Heart left ventricle (tissue), 16 donors: ENCODE data around the gene SNRPB2. TPM values are rescaled to one million over a fixed set of nuclear protein-coding genes. Genes with fewer than 3 reads are reported as not detected.

Experiments
- ATAC-seq, 4 donors: fragments of 200-7000 bp; cut with Tn5 transposase; one replicate each; pipeline ENCODE4 v1.9.1; 2020 to 2022; ENCODE audit warnings: moderate library complexity in 4 of 4, mild to moderate bottlenecking in 3 of 4, moderate number of reproducible peaks in 1 of 4
- DNase-seq, 5 donors: peaks; one replicate each; pipeline ENCODE4 v3.0.0-alpha.2; 2020
- H3K27ac ChIP-seq, 12 donors: fragments of 200-600 bp; sonication (generic) in 4 of 12; one replicate each; pipeline versions ENCODE4 v1.5.0 to v1.8.0; 2016 to 2022; ENCODE audit warnings: mild to moderate bottlenecking in 2 of 12
- H3K27me3 ChIP-seq, 9 donors: fragments of 200-600 bp; sonication (generic) in 2 of 9; one replicate each; pipeline versions ENCODE4 v1.5.1 to v1.8.0; 2016 to 2022; ENCODE audit warnings: mild to moderate bottlenecking in 3 of 9
- H3K36me3 ChIP-seq, 9 donors: fragments of 200-600 bp; sonication (generic) in 2 of 9; one replicate each; pipeline versions ENCODE4 v1.5.0 to v1.8.0; 2018 to 2022; ENCODE audit warnings: mild to moderate bottlenecking in 2 of 9
- H3K4me1 ChIP-seq, 12 donors: fragments of 200-600 bp; sonication (generic) in 4 of 12; one replicate each; pipeline versions ENCODE4 v1.5.0 to v1.8.0; 2016 to 2022; ENCODE audit warnings: mild to moderate bottlenecking in 3 of 12
- H3K4me3 ChIP-seq, 12 donors: fragments of 200-600 bp; sonication (generic) in 4 of 12; one replicate each; pipeline versions ENCODE4 v1.5.0 to v1.8.0; 2017 to 2022; ENCODE audit warnings: mild to moderate bottlenecking in 9 of 12, moderate library complexity in 4 of 12
- H3K9me3 ChIP-seq, 12 donors: fragments of 200-600 bp; sonication (generic) in 4 of 12; one replicate each; pipeline versions ENCODE4 v1.5.0 to v1.8.0; 2016 to 2022; ENCODE audit warnings: mild to moderate bottlenecking in 1 of 12
- POLR2A ChIP-seq, 2 donors: fragments of 450-650 bp; IDR thresholded peaks; one replicate each; pipeline ENCODE4 v1.6.1; 2017; ENCODE audit warnings: antibody characterized with exemption in 2 of 2, mild to moderate bottlenecking in 2 of 2, moderate library complexity in 2 of 2
- WGBS, 4 donors: extraction: QIAGEN DNeasy Blood & Tissue Kit in 2 of 4; methylation state at CpG; one replicate each; pipeline versions ENCODE4 v1.1.5 to v1.1.7; 2013 to 2018; 5-methylcytosine and 5-hydroxymethylcytosine counted together
- intact Hi-C, 10 donors: fragments of 100-400 bp; cut with DNase I; formaldehyde crosslinking; loops; one replicate each; pipeline versions ENCODE4 v1.11.1 to v1.14.2; 2022
- polyA plus RNA-seq, 2 donors: library from polyadenylated mRNA; stranded (reverse); fragments of 200-250 nt; gene quantifications; one replicate each; pipeline ENCODE4 v1.2.3, GENCODE V29; 2013
- total RNA-seq, 9 donors: library from RNA; depleted of rRNA in 2 of 9; stranded (reverse); fragments of >200 nt in 2 of 9; fragmentation: NEBNext Ultra II Directional in 3 of 9; extraction: Animal tissue kit (Norgen Biotek cat#: 25700) in 3 of 9; gene quantifications; one replicate each; pipeline versions ENCODE4 v1.1.0 to v1.2.4, GENCODE V29; 2016 to 2023
- TF ChIP-seq, protein P1 (sequence below), 12 donors: fragments of 200-600 bp; sonication (generic) in 4 of 12; IDR thresholded peaks; one replicate each; pipeline versions ENCODE4 v1.5.0 to v1.8.0; 2018 to 2022; ENCODE audit warnings: antibody characterized with exemption in 12 of 12, mild to moderate bottlenecking in 5 of 12
- donor health status: ischemic (EF 13 %, LVEDD 7.1; RV severe dilation, severe dysfunction).
- donor health status: healthy with polysubstance abuse.
- donor health status: DM: no; HTN: yes; CAD: no.
- donor health status: DM: no; HTN: no; CAD: no.
- donor health status: ischemic (EF 25% LVEDD 6.9; RV normal size, moderate dysfunction).
- donor health status: ischemic (EF 25% LVEDD 5.7; RV mildly dilated, moderate dysfunction).
- donor health status: healthy.
- donor health status: DM: yes; HTN: yes; CAD: no.
- donor health status: ischemic (EF 35%, LVEDD 5.7; RV mildly dilated, moderate dysfunction).
- donor health status: nonischemic (EF 11% LVEDD 7.7; RV severe dilation, severe dysfunction).
- donor health status: DM: yes; HTN: yes; CAD: no.
- donor health status: PGD.
- donor health status: ischemic (EF 29% LVEDD 5.4; RV normal size, mild dysfunction).
- donor health status: nonischemic (EF 23%, LVEDD 6.1; RV moderate dilation, normal function).

The SNRPB2 gene
- total and polyA plus RNA-seq, 11 donors, result 20.2 to 60.9 (median 33.2) TPM

DNA sequence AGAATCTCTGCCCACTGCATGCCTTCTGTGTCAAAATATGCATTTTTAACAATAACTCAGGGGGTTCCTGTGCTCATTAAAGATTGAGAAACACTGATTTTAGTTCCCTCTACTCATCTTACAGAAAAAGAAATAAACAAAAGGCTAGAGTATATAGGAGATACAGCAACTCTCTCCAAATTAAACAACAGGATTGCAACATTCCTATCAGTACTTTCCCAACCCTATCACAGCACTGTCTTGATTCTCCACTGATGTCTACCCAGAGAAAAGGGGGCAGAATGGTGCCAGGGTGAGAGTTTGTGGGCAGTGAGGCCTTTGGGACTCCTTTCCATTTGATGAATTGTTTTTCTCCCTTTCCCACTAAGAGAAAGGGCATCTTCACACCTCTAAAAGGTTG, 23.1 kb downstream of the SNRPB2 start:
- Histone ChIP-seq H3K9me3 (no peaks in the 10 kb centered on the region), H3K4me3 (no peak overlapping the region), H3K4me1 (no peaks in the 10 kb centered on the region), H3K27me3 (peaks cover 0 to 25% (median 0%) of the 10 kb centered on the region in 9 donors), H3K27ac (no peak overlapping the region), H3K36me3 (no peaks in the 10 kb centered on the region)
- no peak for DNase-seq
- ATAC-seq, result no peak
- no peak for TF ChIP-seq POLR2A (IDR thresholded peaks at IDR 0.05)
- TF ChIP-seq, protein P1, sequence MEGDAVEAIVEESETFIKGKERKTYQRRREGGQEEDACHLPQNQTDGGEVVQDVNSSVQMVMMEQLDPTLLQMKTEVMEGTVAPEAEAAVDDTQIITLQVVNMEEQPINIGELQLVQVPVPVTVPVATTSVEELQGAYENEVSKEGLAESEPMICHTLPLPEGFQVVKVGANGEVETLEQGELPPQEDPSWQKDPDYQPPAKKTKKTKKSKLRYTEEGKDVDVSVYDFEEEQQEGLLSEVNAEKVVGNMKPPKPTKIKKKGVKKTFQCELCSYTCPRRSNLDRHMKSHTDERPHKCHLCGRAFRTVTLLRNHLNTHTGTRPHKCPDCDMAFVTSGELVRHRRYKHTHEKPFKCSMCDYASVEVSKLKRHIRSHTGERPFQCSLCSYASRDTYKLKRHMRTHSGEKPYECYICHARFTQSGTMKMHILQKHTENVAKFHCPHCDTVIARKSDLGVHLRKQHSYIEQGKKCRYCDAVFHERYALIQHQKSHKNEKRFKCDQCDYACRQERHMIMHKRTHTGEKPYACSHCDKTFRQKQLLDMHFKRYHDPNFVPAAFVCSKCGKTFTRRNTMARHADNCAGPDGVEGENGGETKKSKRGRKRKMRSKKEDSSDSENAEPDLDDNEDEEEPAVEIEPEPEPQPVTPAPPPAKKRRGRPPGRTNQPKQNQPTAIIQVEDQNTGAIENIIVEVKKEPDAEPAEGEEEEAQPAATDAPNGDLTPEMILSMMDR (IDR thresholded peaks at IDR 0.05), result no peak
- intact Hi-C loops, result loop anchor here in 2 of 10 donors (10.0 kb wide), 1 partner anchor 238 kb away; no protein-coding TSS in a partner anchor

DNA sequence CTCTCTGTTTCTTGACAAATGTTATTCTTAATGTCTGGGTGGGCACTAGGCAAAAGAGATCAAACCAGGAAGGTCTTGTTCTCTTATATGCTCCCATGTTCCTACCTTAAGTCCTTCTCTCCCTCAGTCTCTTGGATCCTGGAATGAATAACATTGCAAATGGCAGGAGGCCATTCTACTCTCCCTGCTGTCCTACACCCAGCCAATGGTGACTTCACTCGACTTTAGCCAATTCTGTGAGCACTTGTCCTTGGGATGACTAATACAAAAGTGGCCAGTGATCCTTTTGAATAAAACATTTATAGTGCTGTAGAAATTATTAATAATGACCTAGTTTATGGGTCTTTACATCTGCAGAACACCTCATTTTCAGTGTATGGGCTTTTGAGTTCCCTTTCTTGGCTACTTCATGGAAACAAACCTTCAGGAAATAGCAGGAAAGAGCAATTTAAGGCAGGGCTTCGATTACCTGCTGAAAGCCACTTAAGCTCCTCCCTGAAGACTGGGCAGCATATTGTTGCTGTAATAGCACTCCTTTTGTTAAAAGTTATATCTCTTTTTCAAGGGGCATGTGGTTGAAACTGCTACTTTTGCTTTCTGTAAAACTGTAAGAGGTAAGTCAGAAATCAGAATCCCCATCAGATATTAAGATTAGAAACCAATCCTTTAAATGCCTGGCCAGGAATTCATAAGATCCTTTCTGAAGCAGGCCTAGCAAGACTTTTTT, 28.8 kb downstream of the SNRPB2 start:
- no peak overlapping the region for H3K27ac ChIP-seq
- no peak overlapping the region for H3K4me3 ChIP-seq
- TF ChIP-seq POLR2A (IDR thresholded peaks at IDR 0.05), result no peak
- TF ChIP-seq, protein P1 (IDR thresholded peaks at IDR 0.05), result no peak
- no peaks in the 10 kb centered on the region for H3K9me3 ChIP-seq
- H3K4me1 ChIP-seq, result peaks cover 0 to 5% (median 0%) of the 10 kb centered on the region in 12 donors
- peaks cover 0 to 3% (median 0%) of the 10 kb centered on the region in 9 donors for H3K27me3 ChIP-seq
- DNase-seq (no peak), ATAC-seq (no peak)
- intact Hi-C loops, result loop anchor here in 2 of 10 donors (10.0 kb wide), 1 partner anchor 244 kb away; no protein-coding TSS in a partner anchor
- 48 to 67% (median 62%) methylated on average over 2 of the region's 2 CpGs for WGBS, 4 donors
- H3K36me3 ChIP-seq, result no peaks in the 10 kb centered on the region

DNA sequence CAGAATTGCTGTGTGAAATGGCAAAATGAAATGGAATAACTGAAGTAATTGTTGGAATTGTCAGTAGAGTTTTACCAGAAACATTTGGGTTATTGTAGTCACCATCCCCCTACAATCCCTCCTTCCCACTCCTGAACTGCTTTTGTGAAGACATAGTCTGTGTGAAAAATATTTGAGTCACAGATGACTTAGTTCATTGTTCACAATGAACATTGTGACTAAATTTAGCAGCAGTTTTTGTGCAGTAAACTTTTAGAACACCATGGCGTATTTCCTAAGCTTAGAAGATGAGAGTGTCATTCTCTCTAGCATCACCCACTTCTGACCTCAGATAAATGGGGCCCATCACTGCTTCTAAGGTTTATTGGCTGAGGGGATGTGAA, 29.3 kb downstream of the SNRPB2 start:
- no peak overlapping the region for H3K4me3 ChIP-seq
- ATAC-seq (no peak), DNase-seq (no peak)
- H3K9me3 ChIP-seq, result no peaks in the 10 kb centered on the region
- 42 to 67% (median 53%) methylated on average over 1 of the region's 1 CpG for WGBS, 4 donors
- TF ChIP-seq, protein P1 (IDR thresholded peaks at IDR 0.05), result no peak
- TF ChIP-seq POLR2A (IDR thresholded peaks at IDR 0.05), result no peak
- H3K4me1 ChIP-seq, result peaks cover 0 to 5% (median 0%) of the 10 kb centered on the region in 12 donors
- intact Hi-C loops, result loop anchor here in 2 of 10 donors (10.0 kb wide), 1 partner anchor 244 kb away; no protein-coding TSS in a partner anchor
- peaks cover 0 to 3% (median 0%) of the 10 kb centered on the region in 9 donors for H3K27me3 ChIP-seq
- H3K27ac ChIP-seq, result no peak overlapping the region
- H3K36me3 ChIP-seq, result no peaks in the 10 kb centered on the region

- DNase-seq (no peak), ATAC-seq (peak in 2 of 4 donors; percentile 13 to 18)
- Histone ChIP-seq H3K36me3 (no peaks in the 10 kb centered on the region), H3K4me3 (no peak overlapping the region), H3K9me3 (no peaks in the 10 kb centered on the region), H3K4me1 (peaks cover 0 to 5% (median 0%) of the 10 kb centered on the region in 12 donors), H3K27me3 (peaks cover 0 to 10% (median 1%) of the 10 kb centered on the region in 9 donors), H3K27ac (no peak overlapping the region)
- intact Hi-C loops, result loop anchor here in 9 of 10 donors (1.0 to 10.0 kb wide), 5 partner anchors 56 to 243 kb away; no protein-coding TSS in a partner anchor
- 53 to 58% (median 55%) methylated on average over 11 of the region's 11 CpGs for WGBS, 4 donors
- no peak for TF ChIP-seq POLR2A (IDR thresholded peaks at IDR 0.05)
- TF ChIP-seq, protein P1 (IDR thresholded peaks at IDR 0.05), result no peak
Observed at GRCh38 chr20:16760431-16761304, 30.8 kb downstream of the SNRPB2 start.
